Stimulated activated naive B cell treated with anti-CD40 and anti-IgM and Interleukin-4, amounts not matched to agents 10 μg/mL and 1 μg/mL and 100 μg/mL, for 72 hours (primary cell): ENCODE results near the gene RNF145.

Experiments
- ATAC-seq, 2 donors: fragments of 150-1000 bp; cut with Tn5 transposase; replicated peaks; 2 replicates each; pipeline ENCODE4 v1.10.0; 2021; ENCODE audit warnings: moderate library complexity in 1 of 2
- DNase-seq: peaks from one replicate; pipeline ENCODE4 v3.0.0; 2021
- H3K27ac Mint-ChIP-seq: one replicate; pipeline ENCODE4 v1.8.0; 2022; ENCODE audit warnings: mild to moderate bottlenecking, mixed read lengths
- H3K27me3 Mint-ChIP-seq, 2 donors: one replicate each; pipeline ENCODE4 v1.8.0; 2022; ENCODE audit warnings: mixed read lengths in 2 of 2
- H3K36me3 Mint-ChIP-seq, 2 donors: one replicate each; pipeline ENCODE4 v1.8.0; 2022; ENCODE audit warnings: mixed read lengths in 2 of 2, mild to moderate bottlenecking in 1 of 2
- H3K4me1 Mint-ChIP-seq, 2 donors: one replicate each; pipeline ENCODE4 v1.8.0; 2022; ENCODE audit warnings: mixed read lengths in 2 of 2, mild to moderate bottlenecking in 1 of 2
- H3K4me3 Mint-ChIP-seq, 2 donors: one replicate each; pipeline ENCODE4 v1.8.0; 2022; ENCODE audit warnings: mild to moderate bottlenecking in 2 of 2, mixed read lengths in 2 of 2, moderate library complexity in 1 of 2
- H3K9me3 Mint-ChIP-seq, 2 donors: one replicate each; pipeline ENCODE4 v1.8.0; 2022; ENCODE audit warnings: mixed read lengths in 2 of 2, mild to moderate bottlenecking in 1 of 2

RNF145 gene

DNA sequence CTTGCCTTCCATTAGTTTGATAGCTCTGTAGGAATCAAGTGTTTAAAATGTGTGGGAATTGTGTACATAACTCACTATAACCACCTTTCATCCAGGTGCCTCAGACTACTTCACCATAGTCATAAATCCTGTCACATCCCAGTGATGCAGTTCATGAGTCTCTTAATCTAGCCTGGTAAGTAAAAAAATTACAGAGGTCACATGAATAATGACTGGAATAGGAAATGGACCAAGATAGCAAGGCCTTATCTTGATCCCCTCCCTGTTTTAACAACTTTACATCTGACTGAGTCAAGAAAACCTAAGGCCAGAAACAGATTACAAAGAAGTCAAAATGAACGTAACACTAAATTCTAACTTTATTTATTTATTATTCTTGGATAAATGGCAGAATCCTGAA is 1.5 kb upstream of the RNF145 start:
- H3K4me1 Mint-ChIP-seq: peaks cover 26 to 41% of the 10 kb centered on the region in 2 donors
- H3K9me3 Mint-ChIP-seq: no peaks in the 10 kb centered on the region
- H3K27me3 Mint-ChIP-seq: no peaks in the 10 kb centered on the region
- H3K27ac Mint-ChIP-seq: peak overlapping the region; percentile 65
- ATAC-seq (no peak), DNase-seq (no peak)
- peak overlapping the region in 1 of 2 donors; percentile 98 for H3K4me3 Mint-ChIP-seq
- peaks cover 8 to 15% of the 10 kb centered on the region in 2 donors for H3K36me3 Mint-ChIP-seq

DNA sequence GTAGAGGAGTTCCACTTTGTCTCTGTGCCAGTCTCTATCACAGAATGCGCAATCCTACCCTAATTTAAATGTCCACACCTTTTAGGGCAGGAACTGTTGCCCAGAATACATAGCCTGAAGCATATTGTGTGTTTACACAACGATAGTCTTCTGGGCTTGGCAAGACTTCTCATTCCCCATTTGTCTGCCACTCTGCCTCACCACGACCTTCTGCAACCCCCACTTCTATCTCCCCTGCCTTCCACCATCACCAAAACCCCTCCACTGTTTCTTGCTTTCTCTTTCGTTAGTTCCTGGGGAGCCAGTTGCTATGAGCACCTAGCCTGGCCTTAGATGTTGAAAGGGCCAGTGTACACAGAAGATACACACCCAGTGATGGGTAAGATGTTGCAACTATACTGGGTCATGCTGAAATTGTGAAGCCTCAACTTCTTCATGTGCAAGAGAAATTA is 883 bp upstream of the RNF145 start:
- H3K27ac Mint-ChIP-seq: peak overlapping the region; percentile 95
- no peak for DNase-seq
- ATAC-seq: no peak
- no peaks in the 10 kb centered on the region for H3K27me3 Mint-ChIP-seq
- H3K4me3 Mint-ChIP-seq: peak overlapping the region; percentile 83 to 98
- H3K4me1 Mint-ChIP-seq: peaks cover 26 to 47% of the 10 kb centered on the region in 2 donors
- peaks cover 8 to 15% of the 10 kb centered on the region in 2 donors for H3K36me3 Mint-ChIP-seq
- H3K9me3 Mint-ChIP-seq: no peaks in the 10 kb centered on the region

DNA sequence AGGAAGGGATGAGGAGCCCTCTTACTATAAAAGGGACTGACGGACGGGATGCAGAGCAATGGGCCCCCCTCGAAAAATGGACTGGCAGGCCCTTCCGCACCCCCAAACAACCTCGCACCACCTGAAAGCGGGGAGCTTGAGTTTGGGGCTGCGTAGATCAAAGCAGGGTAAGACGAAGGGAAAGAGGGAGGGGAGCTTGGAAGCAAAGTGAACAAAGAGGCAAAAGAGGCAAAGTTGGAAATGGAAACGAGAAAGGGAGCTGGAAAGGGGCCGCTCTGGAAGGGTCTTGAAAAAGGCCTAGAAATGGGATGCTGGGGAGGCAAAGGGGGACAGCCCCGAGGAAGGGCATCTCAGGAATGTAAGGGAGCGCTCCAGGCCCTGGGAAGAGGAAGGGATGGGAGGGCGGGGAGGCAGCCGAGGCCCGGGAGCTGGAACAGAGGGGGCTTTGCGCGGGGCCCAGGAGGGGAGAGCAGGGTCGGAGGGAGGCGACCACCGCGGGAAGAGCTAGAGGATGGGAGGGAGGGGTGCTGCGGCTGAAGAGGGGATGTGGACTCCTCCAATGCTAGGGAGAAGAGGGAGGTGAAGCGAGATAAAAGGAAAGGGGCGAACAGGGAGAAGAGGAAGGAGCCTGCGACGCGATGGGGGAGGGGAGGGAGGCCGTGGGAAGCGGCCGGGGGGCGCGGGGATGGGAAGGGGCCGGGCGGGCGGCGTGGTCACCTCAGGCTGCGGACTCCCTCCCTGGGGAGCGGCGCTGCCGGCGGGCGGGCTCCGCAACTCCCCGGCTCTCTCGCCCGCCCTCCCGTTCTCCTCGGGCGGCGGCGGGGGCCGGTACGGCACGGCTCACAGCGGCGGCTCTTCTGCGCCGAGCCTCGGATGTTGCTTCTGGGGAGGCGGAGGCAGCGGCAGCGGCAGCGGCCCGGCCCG is 577 bp downstream of the RNF145 start:
- peak; percentile 4 for DNase-seq
- peaks cover 29 to 57% of the 10 kb centered on the region in 2 donors for H3K4me1 Mint-ChIP-seq

DNA sequence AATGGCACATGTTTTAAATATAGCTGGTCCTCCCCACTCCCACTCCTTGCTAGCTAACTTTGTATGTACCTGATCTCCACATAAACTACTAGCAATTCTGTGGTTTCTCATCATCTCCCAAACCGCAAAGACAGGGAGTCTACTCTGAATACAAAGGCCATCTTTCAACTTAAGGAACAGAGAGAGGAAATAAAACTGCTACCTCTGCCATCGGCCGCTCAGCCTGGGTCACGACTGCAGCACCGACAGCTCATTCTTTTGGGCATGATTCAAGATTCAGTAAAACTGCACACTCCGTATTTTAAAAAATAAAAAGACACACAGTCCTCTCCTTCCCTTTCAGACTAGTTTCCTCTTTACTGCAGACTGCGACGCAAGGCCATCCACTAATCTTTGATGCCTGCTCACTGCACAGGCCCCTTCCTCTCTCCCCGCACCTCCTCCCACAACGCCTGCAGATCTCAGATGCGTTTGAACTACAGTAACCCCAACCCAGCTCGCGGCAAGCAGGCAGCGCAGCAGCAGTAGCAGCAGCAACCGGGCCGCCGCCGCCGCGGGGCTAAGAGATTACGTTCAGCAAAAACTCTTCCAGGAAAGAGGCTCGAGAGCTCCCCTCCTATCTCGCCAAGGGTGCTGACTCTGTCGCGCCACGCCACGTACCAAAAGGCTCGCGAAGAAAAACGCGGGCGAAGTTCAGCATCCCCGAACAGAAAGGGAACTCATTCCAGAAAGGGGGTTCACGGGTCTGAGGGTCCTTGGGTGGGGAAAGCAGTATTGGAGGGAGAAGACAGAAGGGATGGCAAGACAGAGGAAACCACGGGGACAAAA is 1.5 kb downstream of the RNF145 start:
- DNase-seq: peak; percentile 55
- Mint-ChIP-seq H3K27me3 (no peaks in the 10 kb centered on the region), H3K9me3 (no peaks in the 10 kb centered on the region), H3K4me1 (peaks cover 31 to 64% of the 10 kb centered on the region in 2 donors), H3K27ac (peak overlapping the region; percentile 98), H3K36me3 (peaks cover 11 to 20% of the 10 kb centered on the region in 2 donors), H3K4me3 (peak overlapping the region; percentile 83 to 98)
- ATAC-seq: peak; percentile 64 to 68

More for the DNA sequence above, 577 bp downstream of the RNF145 start:
- ATAC-seq: peak; percentile 21 to 24
- Mint-ChIP-seq H3K36me3 (peaks cover 8 to 15% of the 10 kb centered on the region in 2 donors), H3K4me3 (peak overlapping the region; percentile 83 to 98), H3K9me3 (no peaks in the 10 kb centered on the region), H3K27ac (peak overlapping the region; percentile 98), H3K27me3 (no peaks in the 10 kb centered on the region)

DNA sequence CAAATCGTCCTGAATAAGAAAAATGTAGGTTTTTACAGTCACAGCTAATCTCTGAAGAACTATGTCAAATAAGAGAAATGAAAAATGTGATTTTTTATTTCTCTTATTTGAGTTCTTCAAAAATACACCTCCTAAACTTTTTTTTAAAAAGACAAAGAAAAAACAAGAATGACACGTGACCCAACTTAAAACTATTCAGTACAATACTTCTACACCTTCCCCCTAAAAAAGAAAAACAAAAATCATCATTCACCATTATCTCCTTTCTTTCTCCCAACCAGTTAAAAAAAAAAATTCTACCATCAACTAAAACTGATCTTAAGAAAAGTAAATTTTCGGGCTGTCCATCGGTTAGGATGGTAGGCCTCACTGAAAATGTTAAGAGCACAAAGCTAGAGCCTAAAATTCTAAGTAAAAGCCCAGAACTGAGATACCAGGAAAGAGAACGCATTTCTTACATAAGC is 2.1 kb downstream of the RNF145 start:
- Mint-ChIP-seq H3K4me1 (peaks cover 31 to 65% of the 10 kb centered on the region in 2 donors), H3K27me3 (no peaks in the 10 kb centered on the region), H3K27ac (peak overlapping the region; percentile 98), H3K36me3 (peaks cover 11 to 20% of the 10 kb centered on the region in 2 donors), H3K4me3 (peak overlapping the region; percentile 83 to 98), H3K9me3 (no peaks in the 10 kb centered on the region)
- DNase-seq (no peak), ATAC-seq (no peak)

DNA sequence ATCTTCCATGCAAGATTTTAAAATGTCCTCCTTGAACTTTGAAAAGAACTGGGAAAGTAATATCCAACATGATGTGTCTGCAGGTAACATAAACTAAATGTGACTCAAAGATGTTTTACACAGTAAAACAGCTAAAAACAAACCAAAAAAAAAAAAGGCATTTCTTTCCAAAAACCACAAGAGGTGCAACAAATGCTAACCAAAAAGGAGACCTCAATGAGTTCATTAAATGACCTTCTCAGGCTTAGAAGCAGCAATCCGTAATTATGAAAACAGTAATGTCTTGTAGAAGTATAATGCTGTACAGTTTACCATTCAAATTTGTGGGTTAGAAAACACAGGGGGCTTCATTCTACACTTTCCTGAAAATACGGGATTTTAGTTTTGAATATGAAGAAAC is 2.5 kb downstream of the RNF145 start:
- Mint-ChIP-seq H3K36me3 (peaks cover 11 to 20% of the 10 kb centered on the region in 2 donors), H3K27me3 (no peaks in the 10 kb centered on the region), H3K4me1 (peaks cover 30 to 63% of the 10 kb centered on the region in 2 donors), H3K4me3 (peak overlapping the region; percentile 83 to 98), H3K9me3 (no peaks in the 10 kb centered on the region), H3K27ac (peak overlapping the region; percentile 76)
- ATAC-seq (no peak), DNase-seq (no peak)

DNA sequence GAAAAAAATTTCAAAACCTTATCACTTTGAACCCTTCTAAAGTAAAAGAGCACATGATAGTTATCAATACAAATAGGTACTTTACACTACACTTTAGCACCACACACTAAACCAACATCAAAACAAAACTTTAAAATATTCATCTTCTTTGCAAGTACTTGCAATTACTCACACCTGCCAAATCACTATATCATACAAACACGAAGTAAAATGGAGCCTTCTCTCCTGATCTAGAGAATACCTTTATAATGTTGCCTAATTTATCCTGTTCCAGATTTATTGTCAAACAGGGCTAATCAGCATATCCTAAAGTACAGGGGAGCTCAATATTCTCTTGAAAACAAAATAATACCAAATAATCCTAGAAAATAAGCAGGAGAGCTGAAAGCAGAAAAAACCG is 3.0 kb downstream of the RNF145 start:
- peaks cover 11 to 20% of the 10 kb centered on the region in 2 donors for H3K36me3 Mint-ChIP-seq
- no peak for ATAC-seq

DNA sequence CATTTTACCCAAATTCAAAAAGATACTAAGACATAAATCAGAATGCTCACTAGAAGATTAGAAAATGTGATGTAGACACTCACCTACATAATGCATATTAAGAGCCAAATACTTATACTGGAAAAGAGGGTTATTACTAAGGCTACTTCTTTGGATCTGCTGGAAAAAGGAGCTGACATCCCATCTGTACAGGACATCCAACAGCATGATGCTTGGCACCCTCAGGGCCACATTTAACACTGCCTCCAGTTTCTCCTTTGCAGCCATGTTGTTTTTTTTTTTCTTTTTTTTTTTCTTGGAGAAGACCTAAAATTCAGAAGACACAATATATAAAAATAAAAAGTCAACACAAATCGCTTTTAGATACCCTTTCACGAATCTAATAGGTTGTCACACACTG is 6.0 kb downstream of the RNF145 start:
- H3K4me1 Mint-ChIP-seq: peaks cover 30 to 66% of the 10 kb centered on the region in 2 donors
- peaks cover 16 to 27% of the 10 kb centered on the region in 2 donors for H3K36me3 Mint-ChIP-seq
- no peaks in the 10 kb centered on the region for H3K9me3 Mint-ChIP-seq
- no peak for DNase-seq
- no peaks in the 10 kb centered on the region for H3K27me3 Mint-ChIP-seq
- no peak overlapping the region for H3K4me3 Mint-ChIP-seq
- no peak for ATAC-seq
- H3K27ac Mint-ChIP-seq: no peak overlapping the region

More for the DNA sequence above, 3.0 kb downstream of the RNF145 start:
- Mint-ChIP-seq H3K9me3 (no peaks in the 10 kb centered on the region), H3K27me3 (no peaks in the 10 kb centered on the region), H3K4me1 (peaks cover 27 to 58% of the 10 kb centered on the region in 2 donors), H3K27ac (peak overlapping the region; percentile 76), H3K4me3 (peak overlapping the region; percentile 83 to 98)
- no peak for DNase-seq

DNA sequence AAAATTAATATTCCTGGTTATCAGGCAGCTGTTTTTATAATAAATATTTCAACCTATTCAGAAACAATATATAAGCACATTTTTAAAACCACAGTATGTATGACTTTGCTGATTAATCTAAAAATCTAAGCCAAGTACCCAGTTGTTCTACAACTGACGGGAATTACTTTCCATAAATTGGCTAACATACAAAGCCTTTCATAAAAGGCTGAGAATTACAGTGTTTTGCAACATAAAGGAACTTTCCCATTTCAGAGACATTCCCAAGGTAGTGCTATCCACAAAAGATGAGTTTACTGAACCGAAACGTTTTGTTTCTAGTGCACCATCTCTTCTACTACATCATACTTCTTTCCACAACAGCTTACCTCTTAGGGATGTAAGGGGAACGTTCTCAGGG is 7.2 kb downstream of the RNF145 start:
- H3K9me3 Mint-ChIP-seq: no peaks in the 10 kb centered on the region
- peaks cover 30 to 62% of the 10 kb centered on the region in 2 donors for H3K4me1 Mint-ChIP-seq
- ATAC-seq (no peak), DNase-seq (no peak)
- peaks cover 9 to 17% of the 10 kb centered on the region in 2 donors for H3K36me3 Mint-ChIP-seq
- H3K27ac Mint-ChIP-seq: no peak overlapping the region
- no peaks in the 10 kb centered on the region for H3K27me3 Mint-ChIP-seq
- no peak overlapping the region for H3K4me3 Mint-ChIP-seq

DNA sequence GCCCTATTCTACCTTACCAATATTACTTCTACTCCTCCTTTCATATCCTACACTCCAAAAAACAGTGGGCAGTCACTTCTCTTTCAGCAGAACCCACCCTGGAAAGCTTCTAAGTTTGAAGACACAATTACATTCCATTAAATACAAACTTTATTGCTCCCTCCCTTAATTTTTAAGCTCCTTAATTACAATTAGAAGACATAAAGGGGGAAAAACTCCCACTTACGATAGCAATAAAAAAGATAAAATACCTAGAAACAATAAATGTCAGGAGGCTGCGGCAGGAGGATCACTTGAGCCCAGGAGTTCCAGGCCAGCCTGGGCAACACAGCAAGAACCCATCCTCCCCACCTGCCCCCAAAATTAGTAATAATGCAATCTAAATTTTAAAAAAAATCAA is 9.6 kb downstream of the RNF145 start:
- Mint-ChIP-seq H3K4me3 (no peak overlapping the region), H3K27me3 (no peaks in the 10 kb centered on the region), H3K9me3 (no peaks in the 10 kb centered on the region), H3K27ac (peak overlapping the region; percentile 56), H3K4me1 (peaks cover 33 to 58% of the 10 kb centered on the region in 2 donors), H3K36me3 (peaks cover 25 to 39% of the 10 kb centered on the region in 2 donors)
- ATAC-seq: no peak
- DNase-seq: no peak

DNA sequence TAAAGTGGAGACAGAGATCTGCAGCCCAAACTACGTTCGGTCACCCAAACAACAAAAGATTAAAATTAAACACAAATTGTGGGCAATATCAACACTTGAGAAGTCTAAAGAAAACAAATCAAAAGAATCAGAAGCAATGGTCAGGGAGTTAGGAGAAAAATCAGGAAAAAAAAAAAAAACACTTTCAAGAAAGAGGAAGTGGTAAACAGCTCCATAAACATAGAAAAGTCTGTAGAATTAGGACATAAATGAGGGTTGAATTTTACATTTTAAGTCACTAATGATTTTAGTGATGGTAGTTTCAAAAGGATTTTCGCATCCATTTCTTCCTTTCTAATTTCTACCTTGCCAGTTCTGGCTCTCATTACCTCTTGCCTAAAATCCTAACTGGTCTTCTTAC is 10.1 kb downstream of the RNF145 start:
- no peak for ATAC-seq
- peak overlapping the region in 1 of 2 donors; percentile 25 for H3K4me3 Mint-ChIP-seq
- no peak for DNase-seq
- H3K27ac Mint-ChIP-seq: peak overlapping the region; percentile 56
- H3K9me3 Mint-ChIP-seq: no peaks in the 10 kb centered on the region
- H3K27me3 Mint-ChIP-seq: no peaks in the 10 kb centered on the region
- H3K4me1 Mint-ChIP-seq: peaks cover 33 to 53% of the 10 kb centered on the region in 2 donors
- H3K36me3 Mint-ChIP-seq: peaks cover 29 to 42% of the 10 kb centered on the region in 2 donors

DNA sequence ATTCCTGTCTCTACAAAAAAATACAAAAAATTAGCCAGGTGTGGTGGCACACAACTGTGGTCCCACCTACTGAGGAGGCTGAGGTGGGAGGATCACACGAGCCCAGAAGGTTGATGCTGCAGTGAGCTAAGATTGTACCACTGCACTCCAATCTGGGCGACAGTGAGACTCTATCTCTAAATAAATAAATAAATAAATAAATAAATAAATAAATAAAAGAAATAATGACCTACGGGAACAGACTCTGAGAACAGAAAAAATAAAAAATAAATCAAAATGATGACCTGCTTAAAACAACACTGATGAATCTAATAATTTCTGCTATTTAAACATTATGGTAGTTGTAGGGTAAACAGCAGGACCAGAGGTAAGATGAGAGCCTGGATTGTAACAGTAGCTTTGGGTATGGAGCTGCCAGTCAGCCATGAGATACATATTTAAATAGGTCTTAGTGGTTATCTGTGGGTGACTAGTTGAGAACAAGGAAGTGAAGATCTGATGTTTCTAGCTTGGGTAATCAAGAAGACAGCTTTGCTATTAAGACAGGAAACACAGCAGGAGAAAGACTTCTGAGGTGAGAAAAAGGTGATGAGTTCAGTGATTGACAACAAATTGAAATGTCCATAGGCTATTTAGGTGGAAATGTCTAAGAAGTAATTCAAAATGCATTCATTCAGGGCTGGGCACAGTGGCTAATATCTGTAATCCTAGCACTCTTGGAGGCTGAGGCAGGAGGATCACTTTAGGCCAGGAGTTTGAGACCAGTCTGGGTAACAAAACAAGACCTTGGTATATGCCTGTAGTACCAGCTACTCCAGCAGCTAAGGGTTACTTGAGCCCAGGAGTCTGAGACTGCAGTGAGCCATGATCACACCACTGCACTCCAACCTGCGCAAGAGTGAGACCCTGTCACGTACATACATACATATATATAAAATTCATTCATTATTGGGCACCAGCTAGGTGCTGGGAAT is 11.0 kb downstream of the RNF145 start:
- peaks cover 30 to 52% of the 10 kb centered on the region in 2 donors for H3K4me1 Mint-ChIP-seq
- peaks cover 30 to 48% of the 10 kb centered on the region in 2 donors for H3K36me3 Mint-ChIP-seq
- no peak for DNase-seq
- peak; percentile 99 to 100 for ATAC-seq
- no peaks in the 10 kb centered on the region for H3K9me3 Mint-ChIP-seq
- no peaks in the 10 kb centered on the region for H3K27me3 Mint-ChIP-seq
- H3K4me3 Mint-ChIP-seq: peak overlapping the region in 1 of 2 donors; percentile 4
- peak overlapping the region; percentile 45 for H3K27ac Mint-ChIP-seq

DNA sequence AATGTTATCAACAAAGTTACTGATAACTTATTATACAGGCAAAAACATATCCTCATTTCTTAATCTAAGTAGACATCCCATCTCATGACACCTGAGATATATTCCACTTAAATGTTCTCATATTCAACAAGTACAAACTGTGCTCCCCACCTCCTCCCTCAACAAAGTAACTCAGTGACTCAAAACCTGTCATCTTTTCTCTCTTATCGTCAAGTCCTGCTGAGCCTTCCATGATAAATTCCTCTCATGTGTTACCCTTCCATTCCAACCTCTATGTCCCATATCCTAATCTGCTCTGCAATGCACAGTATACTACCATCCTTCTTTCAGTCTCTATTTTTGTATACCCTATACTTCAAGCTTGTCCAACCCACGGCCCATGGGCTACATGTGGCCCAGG is 13.6 kb downstream of the RNF145 start:
- DNase-seq (no peak), ATAC-seq (no peak)
- Mint-ChIP-seq H3K4me1 (peaks cover 34 to 56% of the 10 kb centered on the region in 2 donors), H3K9me3 (no peaks in the 10 kb centered on the region), H3K4me3 (no peak overlapping the region), H3K27ac (no peak overlapping the region), H3K36me3 (peaks cover 38 to 58% of the 10 kb centered on the region in 2 donors), H3K27me3 (no peaks in the 10 kb centered on the region)
